ENCODE measurements around the gene CDKL1.
"Not testable (repeated sequence)": the region's sequence is repeated elsewhere in the genome, so short reads cannot be mapped to it uniquely, and the experiment has no call there.

Gene CDKL1

GRCh38 chr14:50333014-50333509 is 63.6 kb downstream of the CDKL1 start:
- no peak for DNase-seq (ENCODE audit: low spot score)

DNA sequence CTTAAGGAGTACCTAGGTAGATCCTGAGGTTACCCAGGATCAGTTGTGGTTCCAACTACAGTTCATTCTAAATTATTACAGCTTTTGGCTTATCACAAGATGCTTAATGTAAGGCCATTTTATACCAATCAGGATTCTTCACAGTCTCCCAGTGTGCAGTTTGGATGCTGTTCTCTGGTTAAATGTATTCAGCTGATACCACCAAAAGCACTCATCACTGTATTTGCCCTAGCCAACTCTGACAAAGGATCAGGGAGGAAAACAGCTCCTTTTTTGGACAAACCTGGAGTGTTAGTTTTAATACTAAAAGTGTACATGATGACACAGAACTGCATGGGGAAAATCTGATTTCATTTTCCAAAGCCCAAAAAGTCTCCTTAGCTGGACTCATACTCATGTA is 65.1 kb downstream of the CDKL1 start:
- DNase-seq (ENCODE audit: low spot score) = no peak

DNA sequence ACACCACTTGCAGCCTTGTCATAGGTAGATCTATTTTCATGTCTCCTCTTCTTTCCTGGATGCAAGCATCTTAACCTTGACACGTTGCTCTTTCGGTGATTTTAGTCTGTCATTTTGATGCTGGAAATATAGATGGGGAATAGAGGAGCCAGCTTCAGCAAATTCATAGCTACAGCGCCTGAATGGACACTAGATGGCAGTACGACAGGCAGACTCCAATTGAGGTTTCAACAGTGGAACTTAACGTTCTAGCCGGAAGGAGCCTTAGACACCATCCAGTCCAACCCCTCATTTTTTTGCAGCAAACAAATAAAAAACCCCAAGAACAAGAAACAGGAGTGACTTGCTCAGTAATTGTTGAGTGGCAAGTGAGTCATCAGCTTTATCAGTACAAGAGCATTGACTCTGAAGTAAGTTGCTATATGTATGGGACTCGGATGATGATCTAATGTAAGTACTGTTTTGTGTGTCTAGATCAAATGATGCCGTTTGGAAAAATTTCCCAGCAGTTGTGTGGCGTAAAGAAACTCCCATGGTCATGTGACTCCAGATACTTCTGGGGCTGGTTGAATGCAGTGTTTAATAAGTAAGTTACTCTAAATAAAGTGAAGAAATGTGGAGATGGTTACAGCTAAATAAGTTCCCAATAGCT is 75.5 kb downstream of the CDKL1 start:
- peak; percentile 100 for DNase-seq (ENCODE audit: low spot score)

DNA sequence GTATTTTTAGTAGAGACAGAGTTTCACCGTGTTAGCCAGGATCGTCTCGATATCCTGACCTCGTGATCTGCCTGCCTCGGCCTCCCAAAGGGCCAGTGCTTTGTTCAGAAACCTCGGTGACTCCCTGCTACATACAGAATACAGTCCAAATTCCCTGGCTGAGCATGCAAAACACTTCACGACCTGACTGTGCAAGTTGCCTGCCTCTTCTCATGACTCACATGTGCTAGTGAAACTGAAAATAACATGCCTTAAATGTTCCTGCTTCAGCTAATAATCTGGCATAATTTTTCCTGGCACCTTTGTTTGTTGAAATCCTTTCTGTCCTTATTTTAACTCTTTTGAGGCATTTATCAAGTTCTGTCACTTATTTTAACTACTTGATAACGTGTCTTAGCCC is 76.4 kb downstream of the CDKL1 start:
- DNase-seq (ENCODE audit: low spot score) = no peak

GRCh38 chr14:50319721-50320120 is 77.0 kb downstream of the CDKL1 start:
- no peak for DNase-seq (ENCODE audit: low spot score)

- DNase-seq (ENCODE audit: low spot score) = no peak
Observed at GRCh38 chr14:50319293-50319692, 77.4 kb downstream of the CDKL1 start.

DNA sequence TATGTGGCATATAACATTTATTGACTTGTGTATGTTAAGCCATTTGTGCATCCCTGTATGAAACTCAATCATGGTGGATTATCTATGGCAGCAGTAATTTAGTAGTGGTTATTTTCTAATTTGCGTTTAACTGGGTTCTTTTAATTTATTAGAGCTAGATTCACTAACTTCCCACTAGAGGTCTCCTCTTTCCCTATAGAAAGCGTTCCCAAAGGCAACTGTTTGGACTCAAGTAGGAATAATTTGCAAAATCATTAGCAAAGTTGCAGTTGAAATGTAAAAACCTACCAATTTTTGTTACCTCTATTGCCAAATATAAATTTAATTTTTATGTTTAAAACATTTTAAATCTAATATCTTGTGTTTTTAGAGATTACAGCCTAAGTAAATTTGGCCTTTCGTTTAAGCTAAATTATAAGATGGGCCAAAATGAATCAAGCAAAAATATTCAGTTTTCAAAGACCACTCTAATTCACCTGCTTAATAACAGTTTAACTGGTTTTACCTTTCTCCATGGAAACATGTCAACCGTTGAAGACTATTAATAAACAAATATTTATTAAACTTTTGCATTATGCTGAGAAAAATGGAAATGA is 78.6 kb downstream of the CDKL1 start:
- peak; percentile 73 for DNase-seq (ENCODE audit: low spot score)

GRCh38 chr14:50314098-50314497 is 82.6 kb downstream of the CDKL1 start:
- not testable (repeated sequence) for DNase-seq (ENCODE audit: low spot score)

DNA sequence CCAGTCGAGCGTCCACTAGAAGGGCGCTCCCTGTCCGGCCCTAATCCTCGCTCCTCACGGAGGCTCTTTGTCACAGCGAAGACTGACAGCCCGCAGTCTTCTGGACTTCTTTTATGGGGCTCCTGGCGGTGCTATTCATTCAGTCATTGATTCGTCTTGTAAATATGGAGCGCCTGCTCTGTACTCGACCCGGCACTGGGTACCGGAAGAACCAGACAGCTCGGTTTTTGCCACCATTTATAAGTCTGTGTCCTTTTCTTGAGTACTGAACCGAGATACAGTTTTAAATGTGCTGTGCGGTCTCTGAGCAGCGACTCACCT is 84.0 kb downstream of the CDKL1 start:
- peak; percentile 74 for DNase-seq (ENCODE audit: low spot score)

- DNase-seq (ENCODE audit: low spot score) = peak; percentile 93
Observed at GRCh38 chr14:50311972-50312733, 84.5 kb downstream of the CDKL1 start, which contains the start of the genes DMAC2L and L2HGDH. TSS of gene DMAC2L (plus strand) at chr14:50312324. CDS start at chr14:50321488, 9,164 bp downstream. TSS of gene L2HGDH (minus strand) at chr14:50312229. CDS start at chr14:50312150, 79 bp downstream.

- DNase-seq (ENCODE audit: low spot score) = peak; percentile 47
Observed at GRCh38 chr14:50311337-50311971, 85.2 kb downstream of the CDKL1 start.

DNA sequence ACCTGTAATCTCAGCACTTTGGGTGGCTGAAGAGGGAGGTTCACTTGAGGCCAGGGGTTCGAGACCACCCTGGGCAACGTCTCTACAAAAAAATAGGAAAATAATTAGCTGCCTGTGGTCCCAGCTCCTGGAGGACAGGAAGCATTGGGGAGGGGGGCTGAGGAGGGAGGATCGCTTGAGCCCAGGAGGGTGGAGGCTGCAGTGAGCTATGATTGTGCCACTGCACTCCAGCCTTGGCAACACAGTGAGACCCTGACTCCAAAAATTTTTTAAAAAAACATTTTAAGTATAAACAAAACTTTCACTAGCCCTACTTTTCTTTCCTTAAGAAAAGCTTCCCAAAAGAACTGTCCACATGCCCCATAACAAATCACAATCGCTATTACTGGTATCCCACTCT is 86.2 kb downstream of the CDKL1 start:
- DNase-seq (ENCODE audit: low spot score) = no peak

DNA sequence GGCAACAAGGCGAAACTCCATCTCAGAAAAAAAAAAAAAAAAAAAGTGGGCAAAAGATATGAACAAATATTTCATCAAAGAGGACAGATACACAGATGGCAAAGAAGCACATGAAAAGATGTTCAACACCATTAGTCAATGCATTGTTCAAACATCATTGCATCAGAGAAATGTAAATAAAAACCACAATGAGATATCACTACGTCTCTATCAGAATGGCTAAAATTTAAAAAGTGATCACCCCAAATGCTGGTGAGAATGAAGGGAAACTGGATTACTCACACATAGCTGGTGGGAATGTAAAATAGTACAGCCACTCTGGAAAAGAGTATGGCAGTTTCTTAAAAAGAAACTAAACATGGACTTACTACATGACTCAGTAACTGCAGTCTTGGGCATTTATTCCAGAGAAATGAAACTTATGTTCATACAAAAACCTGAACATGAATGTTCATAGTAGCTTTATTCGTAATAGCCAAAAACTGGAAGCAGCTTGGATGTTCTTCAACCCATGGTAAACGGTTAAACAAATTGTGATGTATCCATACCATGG is 88.2 kb downstream of the CDKL1 start:
- no peak for DNase-seq (ENCODE audit: low spot score)

GRCh38 chr14:50303744-50304471 is 92.8 kb downstream of the CDKL1 start:
- DNase-seq (ENCODE audit: low spot score) = no peak

- no peak for DNase-seq (ENCODE audit: low spot score)
Observed at GRCh38 chr14:50301914-50302313, 94.8 kb downstream of the CDKL1 start.

DNA sequence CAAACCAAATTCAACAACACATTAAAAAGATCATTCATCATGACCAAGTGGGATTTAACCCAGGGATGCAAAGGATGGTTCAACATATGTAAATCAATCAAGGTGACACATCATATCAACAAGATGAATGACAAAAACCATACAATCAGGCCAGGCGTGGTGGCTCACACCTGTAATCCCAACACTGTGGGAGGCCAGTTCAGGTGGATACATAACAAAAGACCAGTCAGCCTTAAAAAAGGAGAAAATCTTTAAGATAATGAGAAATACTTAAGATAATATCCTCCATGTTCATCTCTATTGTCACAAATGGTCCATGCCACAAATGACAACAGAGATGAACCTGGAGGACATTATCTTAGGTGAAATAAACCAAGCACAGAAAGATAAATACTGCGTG is 97.1 kb downstream of the CDKL1 start:
- DNase-seq (ENCODE audit: low spot score) = no peak

DNA sequence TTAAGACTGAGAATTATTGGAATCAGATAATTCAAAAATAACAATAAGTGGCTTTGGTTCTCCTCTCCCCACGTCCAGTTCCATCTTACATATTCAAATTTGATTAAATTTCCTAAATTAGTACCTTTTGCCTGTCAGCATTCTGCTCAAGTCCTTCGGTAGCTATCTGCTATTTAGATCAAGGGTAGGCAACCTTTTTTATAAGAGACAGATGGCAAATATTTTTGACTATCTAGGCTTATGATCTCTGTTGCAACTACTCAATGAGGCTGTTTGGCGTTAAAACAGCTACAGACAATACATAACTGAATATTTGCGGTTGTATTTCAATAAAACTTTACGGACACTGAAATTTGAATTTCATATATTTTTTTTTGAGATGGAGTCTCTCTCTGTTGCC is 106.4 kb downstream of the CDKL1 start:
- no peak for DNase-seq (ENCODE audit: low spot score)

DNA sequence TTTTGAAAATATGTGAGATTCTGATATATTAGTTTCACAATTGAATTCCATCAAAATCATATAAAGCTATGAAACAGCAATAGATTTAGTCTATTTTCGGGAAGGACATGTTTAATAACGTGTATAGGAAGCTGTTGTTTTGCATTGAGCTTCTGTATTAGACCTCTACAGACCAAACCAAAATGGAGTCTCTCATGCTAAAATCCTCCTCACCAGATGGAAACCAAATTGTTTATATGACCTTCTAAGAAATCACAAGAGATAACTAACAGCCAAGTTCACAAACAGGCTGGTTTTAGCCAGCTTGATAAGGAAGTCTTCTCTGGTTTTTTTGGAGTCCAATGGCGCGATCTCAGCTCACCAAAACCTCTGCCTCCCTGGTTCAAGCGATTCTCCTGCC is 108.5 kb downstream of the CDKL1 start:
- DNase-seq (ENCODE audit: low spot score) = no peak

DNA sequence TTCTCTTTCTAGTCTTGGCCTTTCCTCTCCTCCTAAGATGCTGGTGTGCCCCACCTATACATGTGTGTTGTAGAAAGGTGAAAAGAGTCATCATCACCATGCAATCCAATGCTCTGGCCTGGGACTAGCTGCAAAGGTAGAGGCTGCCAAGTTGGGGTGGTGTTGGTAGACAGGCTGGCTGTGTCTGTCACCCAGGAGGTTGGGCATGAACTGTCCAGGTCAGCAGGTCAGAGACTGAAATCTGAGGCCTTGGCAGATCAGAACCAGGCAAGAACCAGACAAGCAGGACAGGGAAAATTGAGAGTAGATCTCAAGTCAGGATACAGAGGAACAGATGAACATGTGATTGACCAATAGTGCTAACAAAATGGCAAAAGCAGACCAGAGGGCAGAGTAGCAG is 110.8 kb downstream of the CDKL1 start:
- no peak for DNase-seq (ENCODE audit: low spot score)
